GM23338 (cell line): ENCODE results near the gene TMX2.

Experiments
- EZH2 ChIP-seq: fragments of 200-600 bp; sonication (generic); IDR thresholded peaks from one replicate; pipeline ENCODE4 v1.8.0; 2017; ENCODE audit warnings: antibody characterized with exemption, mild to moderate bottlenecking, low read depth; ENCODE audit not compliant: unreplicated experiment
- JUNB ChIP-seq: IDR thresholded peaks from one replicate; pipeline ENCODE4 v1.6.1; 2016; ENCODE audit warnings: antibody characterized with exemption; ENCODE audit not compliant: unreplicated experiment
- POLR2AphosphoS5 ChIP-seq: IDR thresholded peaks from 2 replicates; pipeline ENCODE4 v1.6.1; 2016; ENCODE audit warnings: antibody characterized with exemption, low read depth
- ZNF114 ChIP-seq: fragments of 250-450 bp; sonication (Bioruptor Pico); IDR thresholded peaks from 2 replicates; pipeline ENCODE4 v1.5.0; 2020; ENCODE audit warnings: mild to moderate bottlenecking, moderate library complexity
- TF ChIP-seq, protein P1 (sequence below): IDR thresholded peaks from one replicate; pipeline ENCODE4 v1.6.1; 2018; ENCODE audit warnings: antibody characterized with exemption; ENCODE audit not compliant: unreplicated experiment
- TF ChIP-seq, protein P2 (sequence below), 2 experiments: fragments of 200-600 bp in 1 of 2; sonication (generic) in 1 of 2; conservative IDR thresholded peaks; 2 replicates each; pipeline versions ENCODE4 v1.5.1 to v1.6.1; 2016 to 2017; ENCODE audit warnings: antibody characterized with exemption in 2 of 2, low read depth in 2 of 2, mild to moderate bottlenecking in 2 of 2, moderate library complexity in 1 of 2
- TF ChIP-seq, protein P3 (sequence below): IDR thresholded peaks from 2 replicates; pipeline ENCODE4 v1.6.1; 2016; ENCODE audit warnings: antibody characterized with exemption

DNA sequence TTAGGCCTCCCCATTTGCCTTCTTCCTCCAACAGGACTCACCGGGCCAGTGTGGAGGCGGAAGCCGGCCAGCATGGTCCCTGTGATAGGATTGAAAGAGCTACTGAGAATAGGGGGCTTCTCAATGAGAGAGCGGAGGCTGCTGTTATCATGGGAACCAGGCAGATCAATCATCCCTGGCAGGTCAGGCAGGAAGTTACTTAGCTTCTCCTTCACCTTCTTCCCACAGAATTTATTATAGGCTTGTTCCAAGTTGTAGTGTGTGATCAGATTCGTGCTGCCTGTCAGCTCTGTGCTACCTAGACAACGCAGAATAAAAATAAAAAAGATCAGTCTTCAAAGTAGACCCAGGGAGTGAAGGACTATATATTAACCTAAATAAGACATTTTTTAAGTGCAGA, 7.5 kb upstream of the TMX2 start:
- TF ChIP-seq EZH2, result no peak
- TF ChIP-seq, protein P1, sequence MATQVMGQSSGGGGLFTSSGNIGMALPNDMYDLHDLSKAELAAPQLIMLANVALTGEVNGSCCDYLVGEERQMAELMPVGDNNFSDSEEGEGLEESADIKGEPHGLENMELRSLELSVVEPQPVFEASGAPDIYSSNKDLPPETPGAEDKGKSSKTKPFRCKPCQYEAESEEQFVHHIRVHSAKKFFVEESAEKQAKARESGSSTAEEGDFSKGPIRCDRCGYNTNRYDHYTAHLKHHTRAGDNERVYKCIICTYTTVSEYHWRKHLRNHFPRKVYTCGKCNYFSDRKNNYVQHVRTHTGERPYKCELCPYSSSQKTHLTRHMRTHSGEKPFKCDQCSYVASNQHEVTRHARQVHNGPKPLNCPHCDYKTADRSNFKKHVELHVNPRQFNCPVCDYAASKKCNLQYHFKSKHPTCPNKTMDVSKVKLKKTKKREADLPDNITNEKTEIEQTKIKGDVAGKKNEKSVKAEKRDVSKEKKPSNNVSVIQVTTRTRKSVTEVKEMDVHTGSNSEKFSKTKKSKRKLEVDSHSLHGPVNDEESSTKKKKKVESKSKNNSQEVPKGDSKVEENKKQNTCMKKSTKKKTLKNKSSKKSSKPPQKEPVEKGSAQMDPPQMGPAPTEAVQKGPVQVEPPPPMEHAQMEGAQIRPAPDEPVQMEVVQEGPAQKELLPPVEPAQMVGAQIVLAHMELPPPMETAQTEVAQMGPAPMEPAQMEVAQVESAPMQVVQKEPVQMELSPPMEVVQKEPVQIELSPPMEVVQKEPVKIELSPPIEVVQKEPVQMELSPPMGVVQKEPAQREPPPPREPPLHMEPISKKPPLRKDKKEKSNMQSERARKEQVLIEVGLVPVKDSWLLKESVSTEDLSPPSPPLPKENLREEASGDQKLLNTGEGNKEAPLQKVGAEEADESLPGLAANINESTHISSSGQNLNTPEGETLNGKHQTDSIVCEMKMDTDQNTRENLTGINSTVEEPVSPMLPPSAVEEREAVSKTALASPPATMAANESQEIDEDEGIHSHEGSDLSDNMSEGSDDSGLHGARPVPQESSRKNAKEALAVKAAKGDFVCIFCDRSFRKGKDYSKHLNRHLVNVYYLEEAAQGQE, result no peak
- TF ChIP-seq, protein P2, sequence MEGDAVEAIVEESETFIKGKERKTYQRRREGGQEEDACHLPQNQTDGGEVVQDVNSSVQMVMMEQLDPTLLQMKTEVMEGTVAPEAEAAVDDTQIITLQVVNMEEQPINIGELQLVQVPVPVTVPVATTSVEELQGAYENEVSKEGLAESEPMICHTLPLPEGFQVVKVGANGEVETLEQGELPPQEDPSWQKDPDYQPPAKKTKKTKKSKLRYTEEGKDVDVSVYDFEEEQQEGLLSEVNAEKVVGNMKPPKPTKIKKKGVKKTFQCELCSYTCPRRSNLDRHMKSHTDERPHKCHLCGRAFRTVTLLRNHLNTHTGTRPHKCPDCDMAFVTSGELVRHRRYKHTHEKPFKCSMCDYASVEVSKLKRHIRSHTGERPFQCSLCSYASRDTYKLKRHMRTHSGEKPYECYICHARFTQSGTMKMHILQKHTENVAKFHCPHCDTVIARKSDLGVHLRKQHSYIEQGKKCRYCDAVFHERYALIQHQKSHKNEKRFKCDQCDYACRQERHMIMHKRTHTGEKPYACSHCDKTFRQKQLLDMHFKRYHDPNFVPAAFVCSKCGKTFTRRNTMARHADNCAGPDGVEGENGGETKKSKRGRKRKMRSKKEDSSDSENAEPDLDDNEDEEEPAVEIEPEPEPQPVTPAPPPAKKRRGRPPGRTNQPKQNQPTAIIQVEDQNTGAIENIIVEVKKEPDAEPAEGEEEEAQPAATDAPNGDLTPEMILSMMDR (conservative IDR thresholded peaks at IDR 0.05; ENCODE audit: low read depth in 2 of 2), result no peak
- TF ChIP-seq POLR2AphosphoS5, result no peak
- no peak for TF ChIP-seq JUNB
- TF ChIP-seq, protein P3, sequence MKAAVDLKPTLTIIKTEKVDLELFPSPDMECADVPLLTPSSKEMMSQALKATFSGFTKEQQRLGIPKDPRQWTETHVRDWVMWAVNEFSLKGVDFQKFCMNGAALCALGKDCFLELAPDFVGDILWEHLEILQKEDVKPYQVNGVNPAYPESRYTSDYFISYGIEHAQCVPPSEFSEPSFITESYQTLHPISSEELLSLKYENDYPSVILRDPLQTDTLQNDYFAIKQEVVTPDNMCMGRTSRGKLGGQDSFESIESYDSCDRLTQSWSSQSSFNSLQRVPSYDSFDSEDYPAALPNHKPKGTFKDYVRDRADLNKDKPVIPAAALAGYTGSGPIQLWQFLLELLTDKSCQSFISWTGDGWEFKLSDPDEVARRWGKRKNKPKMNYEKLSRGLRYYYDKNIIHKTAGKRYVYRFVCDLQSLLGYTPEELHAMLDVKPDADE, result no peak
- no peak for TF ChIP-seq ZNF114 (CRISPR knock-in tag)
